GM19324 (cell line): ENCODE results near the gene CENPI.
"Not testable (repeated sequence)": the region's sequence is repeated elsewhere in the genome, so short reads cannot be mapped to it uniquely, and the experiment has no call there.

Experiments
- ATAC-seq: cut with Tn5 transposase; IDR thresholded peaks from one replicate; pipeline ENCODE4 v1.9.1; 2021; ENCODE audit warnings: mild to moderate bottlenecking, moderate library complexity; ENCODE audit not compliant: unreplicated experiment, low FRiP score

Gene CENPI

GRCh38 chrX:101097546-101098453, at the start of gene CENPI:
Gene CENPI, plus strand, starts transcription at chrX:101098204. Its CDS starts 2,867 bp downstream, at chrX:101101071.
- peak; percentile 100 for ATAC-seq

- ATAC-seq = peak; percentile 15
Measured at GRCh38 chrX:101051153-101051548, 46.9 kb upstream of the CENPI start.

- ATAC-seq = peak; percentile 95
Measured at GRCh38 chrX:101051549-101052302, 46.3 kb upstream of the CENPI start, which contains the start of gene TRMT2B. Gene TRMT2B, minus strand, starts transcription at chrX:101052111. Its CDS starts 9,822 bp downstream, at chrX:101042289.

- ATAC-seq = not testable (repeated sequence)
Measured at GRCh38 chrX:101056551-101056950, 41.5 kb upstream of the CENPI start.

GRCh38 chrX:101057093-101057714, 40.8 kb upstream of the CENPI start:
- no peak for ATAC-seq

- no peak for ATAC-seq
Measured at GRCh38 chrX:101062176-101062575, 35.8 kb upstream of the CENPI start.

GRCh38 chrX:101071582-101071981, 26.4 kb upstream of the CENPI start:
- no peak for ATAC-seq

- no peak for ATAC-seq
Measured at GRCh38 chrX:101078716-101079598, 19.0 kb upstream of the CENPI start, which contains the start of gene TMEM35A. Gene TMEM35A, plus strand, starts transcription at chrX:101078879. Its CDS starts 124 bp downstream, at chrX:101079003.

GRCh38 chrX:101079736-101080270, 18.2 kb upstream of the CENPI start:
- ATAC-seq = no peak

GRCh38 chrX:101080326-101081124, 17.5 kb upstream of the CENPI start:
- no peak for ATAC-seq

GRCh38 chrX:101081231-101081630, 16.8 kb upstream of the CENPI start:
- no peak for ATAC-seq

GRCh38 chrX:101091817-101092216, 6.2 kb upstream of the CENPI start:
- no peak for ATAC-seq

- no peak for ATAC-seq
Measured at GRCh38 chrX:101108284-101108683, 10.3 kb downstream of the CENPI start.

GRCh38 chrX:101117701-101118100, 19.7 kb downstream of the CENPI start:
- no peak for ATAC-seq

GRCh38 chrX:101136235-101136634, 38.2 kb downstream of the CENPI start:
- no peak for ATAC-seq
